ENCODE measurements around the gene TGM1.
A peak's percentile ranks its signal among the peaks of the same experiment; 100 is the strongest.

TGM1 gene

DNA sequence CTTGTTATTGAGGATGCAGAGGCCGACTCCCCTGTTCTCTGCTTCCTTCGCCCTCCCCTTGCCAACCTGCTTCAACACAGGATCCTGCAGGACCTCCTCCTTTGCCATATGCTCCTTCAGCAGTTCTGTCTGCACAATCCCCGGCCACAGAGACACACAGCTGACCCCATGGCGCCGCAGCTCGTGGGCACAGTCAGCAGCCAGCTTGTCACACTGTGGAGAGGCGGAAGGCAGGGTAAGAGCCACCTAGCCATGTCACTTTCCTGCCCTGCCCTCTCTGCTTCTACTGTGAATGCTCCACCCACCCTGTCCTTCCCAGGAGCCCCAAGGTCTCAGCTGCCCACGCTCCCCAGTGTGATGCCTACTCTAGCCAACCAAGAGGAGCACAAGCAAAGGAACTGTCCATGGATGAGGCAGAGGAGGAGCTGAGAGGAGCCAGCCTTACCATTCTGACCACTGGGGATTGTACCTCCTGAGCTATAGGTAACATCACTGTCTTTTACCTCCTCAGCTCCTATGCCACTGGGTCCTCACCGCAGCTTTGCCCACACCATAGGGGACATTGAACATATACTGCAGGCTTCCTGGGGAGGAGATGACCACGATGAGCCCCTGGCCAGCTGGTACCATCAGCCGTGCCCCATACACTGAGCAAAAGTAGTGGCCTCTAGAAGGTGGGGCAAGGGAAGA is 29.3 kb upstream of the TGM1 start:
- DNase-seq (ENCODE audit: low read depth): no peak

DNA sequence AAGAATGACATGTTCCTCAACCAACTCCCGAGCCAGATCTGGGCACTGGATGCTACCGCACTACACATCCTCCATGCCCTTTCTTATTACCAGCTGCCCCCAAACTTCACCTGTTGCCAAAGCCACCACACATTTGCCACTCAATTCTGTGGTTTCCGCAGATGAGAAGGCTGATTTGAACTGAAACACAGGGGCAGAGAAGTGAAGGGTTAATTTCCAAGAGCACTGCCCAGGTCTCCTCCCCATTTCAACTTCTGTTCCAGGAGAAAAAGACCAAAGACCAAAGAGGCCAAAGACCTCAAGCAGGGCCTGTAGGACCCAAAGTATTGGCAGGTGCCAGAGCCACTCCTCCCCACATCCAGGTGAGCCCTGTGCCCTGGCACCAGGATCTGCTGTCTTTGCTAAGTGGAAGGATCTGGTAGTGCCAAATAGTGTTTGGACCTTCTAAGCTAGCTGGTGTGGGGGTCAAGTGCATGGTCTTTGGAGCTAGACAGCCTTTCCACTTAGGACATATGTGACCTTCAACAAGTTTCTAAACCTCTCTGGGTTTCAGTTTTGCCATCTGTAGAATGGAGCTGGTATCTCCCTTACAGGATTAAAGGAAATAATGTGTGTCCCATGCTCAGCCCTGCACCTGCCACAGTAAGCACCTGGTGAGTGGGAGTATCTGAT is 28.6 kb upstream of the TGM1 start:
- DNase-seq (ENCODE audit: low read depth): no peak

DNA sequence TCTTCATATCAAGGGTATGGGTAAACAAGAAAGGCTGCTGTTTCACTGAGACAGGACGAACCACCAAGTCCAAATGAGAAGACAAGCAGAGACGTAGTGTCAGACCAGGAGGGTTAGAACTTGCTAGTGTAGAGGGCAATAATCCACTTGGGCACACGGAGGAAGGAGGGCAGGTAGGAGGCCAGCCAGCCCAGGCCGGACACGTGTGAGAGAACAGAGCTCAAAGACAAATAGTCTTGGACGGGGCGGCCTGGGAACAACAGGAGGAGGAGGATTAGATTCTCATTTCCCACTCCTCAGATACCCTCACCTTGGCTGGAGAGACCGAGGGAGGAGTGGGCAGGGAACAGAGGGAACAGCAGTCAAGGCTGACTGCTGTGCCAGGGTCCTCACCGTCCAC is 27.8 kb upstream of the TGM1 start:
- no peak for DNase-seq (ENCODE audit: low read depth)

DNA sequence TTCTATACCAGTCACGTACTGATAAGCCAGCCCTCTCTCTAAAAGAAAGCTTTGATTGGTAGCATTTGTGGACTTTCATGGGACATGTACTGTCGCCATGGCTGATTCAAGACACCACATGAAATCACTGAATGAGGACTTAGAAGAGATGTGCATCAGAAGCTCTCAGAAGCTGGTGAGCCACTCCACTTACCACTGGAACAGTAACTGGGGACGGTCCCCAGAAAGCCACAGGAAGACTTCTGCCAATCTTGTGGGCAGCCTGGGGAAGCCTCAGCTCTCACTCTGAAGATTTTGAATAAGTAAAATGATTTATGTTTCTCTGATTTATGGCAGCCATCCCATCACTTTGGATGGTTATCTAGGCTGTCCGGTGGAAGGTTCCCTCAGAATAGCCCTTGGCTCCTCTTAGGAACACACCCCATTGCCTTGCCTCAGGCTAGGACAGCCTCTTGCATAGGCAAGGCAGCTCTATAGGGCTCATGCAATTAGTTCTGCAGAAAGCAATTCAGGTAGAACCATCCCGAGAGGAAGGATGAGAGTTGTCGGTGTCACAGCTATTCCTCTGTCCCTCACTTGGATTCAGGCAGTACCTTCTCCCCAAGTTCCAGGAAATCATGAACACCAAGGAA is 26.8 kb upstream of the TGM1 start:
- no peak for DNase-seq (ENCODE audit: low read depth)

DNA sequence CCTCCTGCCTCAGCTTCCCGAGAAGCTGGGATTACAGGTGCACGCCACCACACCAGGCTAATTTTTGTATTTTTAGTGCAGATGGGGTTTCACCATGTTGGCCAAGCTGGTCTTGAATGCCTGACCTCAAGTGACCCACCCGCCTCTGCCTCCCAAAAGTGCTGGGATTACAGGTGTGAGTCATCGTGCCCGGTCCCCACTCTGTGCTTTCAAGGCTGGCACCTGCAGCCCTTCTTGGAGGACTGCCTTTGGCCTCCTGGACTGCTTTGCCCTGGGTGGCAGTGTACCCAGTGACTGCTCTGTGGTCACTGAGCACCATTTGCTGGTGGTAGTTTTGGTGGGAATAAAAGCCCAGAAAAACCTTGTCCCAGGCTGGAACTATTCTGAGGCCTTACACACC is 24.0 kb upstream of the TGM1 start:
- DNase-seq (ENCODE audit: low read depth): no peak

DNA sequence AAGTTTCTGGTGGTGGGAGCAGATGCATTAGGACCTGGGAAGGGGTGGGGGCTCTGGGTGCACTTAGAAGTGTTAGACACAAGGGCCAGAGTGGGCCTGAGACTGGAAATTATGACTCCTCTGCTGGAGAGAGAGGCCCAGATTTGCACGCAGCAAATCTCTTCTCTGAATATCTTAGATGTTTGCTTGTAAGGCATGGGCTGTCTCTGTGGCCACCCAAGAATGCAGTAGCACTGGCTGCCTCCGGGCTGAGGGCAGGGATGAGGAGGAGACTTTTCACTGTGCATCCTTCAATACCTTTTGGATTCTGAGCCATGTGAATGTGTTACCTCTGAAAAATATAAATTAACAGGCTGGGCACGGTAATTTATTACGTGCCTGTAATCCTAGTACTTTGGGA is 22.4 kb upstream of the TGM1 start:
- DNase-seq (ENCODE audit: low read depth): no peak

DNA sequence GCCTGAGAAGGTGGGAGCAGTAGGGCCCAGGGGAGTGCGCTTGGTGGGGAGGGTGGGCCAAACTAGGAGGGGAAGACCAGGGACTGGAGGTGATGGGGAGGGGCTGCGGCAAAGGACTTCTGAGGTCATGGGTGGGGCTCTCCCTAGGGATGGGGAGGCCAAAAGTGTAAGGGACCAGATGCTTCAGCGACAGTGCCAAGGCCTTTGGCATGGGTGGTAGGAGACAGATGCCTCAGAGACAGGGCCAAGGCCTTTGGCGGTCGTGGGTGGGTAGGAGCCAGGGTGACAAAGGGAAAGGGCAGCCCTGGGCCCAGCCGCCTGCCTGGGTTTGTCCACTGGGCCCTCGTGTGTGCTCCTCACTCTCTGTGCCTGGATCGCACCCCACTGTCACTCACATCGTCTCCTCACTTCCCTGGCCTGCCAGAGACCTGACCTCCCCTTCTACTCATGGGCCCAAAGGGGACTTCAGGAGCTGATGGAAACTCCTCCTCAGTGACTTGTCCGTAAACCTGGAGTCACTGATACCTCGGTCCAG is 21.6 kb upstream of the TGM1 start:
- no peak for DNase-seq (ENCODE audit: low read depth)

DNA sequence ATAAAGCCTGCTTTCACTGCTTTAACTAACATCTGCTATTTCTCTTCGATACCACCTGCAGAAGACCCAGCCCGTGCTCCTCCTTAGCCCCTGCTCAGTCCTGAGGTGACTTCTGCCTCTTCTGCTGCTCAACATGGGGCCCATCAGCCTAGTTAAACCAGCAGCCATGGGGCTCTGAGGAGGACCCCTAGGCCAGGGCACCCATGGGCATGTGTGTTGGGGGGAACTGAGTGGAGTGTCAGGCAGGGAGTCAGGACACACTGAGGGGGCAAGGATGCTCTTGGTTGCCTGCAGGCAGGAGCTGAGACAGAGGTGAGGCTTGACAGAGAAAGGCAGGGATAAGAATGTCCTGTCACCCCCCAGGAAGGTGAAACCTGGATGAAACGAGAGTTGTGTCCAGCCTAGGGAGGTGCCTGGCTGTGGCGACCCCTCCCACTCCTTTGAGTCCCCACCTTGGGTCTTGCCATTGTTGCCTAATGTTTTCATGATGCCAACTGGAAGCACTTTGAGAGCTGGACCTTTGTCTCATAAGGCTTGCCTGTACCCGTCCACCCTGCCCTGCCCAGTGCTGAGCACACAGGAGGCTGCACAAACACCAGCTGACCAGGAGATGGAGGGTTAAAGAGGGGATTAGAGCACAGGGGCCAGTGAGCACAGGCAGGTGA is 21.0 kb upstream of the TGM1 start:
- DNase-seq (ENCODE audit: low read depth): no peak

DNA sequence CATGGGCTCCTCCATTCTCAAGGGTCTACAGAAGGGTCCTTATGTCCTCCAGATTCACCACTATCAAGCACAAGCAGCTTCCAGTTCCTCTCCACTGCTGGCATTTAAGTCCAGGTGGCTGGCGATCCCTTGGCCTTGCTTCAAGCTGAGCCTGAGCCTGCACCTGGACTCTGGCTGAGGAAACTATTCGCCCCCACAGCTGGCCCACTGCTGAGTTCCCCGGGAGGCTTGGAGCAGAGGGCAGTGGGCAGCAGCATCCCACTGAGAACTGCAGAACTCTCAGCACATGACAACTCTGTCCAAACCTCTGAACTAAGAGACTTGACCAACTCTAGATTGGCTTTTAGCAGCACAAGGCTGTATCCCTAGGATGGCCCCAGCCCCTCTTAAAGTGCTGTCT is 19.8 kb upstream of the TGM1 start:
- no peak for DNase-seq (ENCODE audit: low read depth)

DNA sequence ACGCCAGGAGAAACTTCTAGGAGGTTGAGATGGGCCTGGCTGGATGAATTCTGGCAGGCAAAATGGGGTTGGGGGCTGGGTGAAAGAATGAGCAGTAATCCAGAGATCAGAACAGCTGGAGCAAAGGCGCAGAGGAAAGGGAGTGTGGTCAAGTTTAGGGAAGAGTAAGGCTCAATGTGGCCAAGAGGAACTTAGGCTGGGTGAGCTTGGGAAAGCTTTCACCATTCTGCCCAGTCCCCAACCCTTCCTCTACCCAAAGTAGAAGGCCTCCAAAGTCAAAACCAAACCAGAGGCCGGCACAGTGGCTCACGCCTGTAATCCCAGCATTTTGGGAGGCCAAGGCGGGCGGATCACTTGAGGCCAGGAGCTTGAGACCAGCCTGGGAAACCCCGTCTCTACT is 18.7 kb upstream of the TGM1 start:
- DNase-seq (ENCODE audit: low read depth): no peak

DNA sequence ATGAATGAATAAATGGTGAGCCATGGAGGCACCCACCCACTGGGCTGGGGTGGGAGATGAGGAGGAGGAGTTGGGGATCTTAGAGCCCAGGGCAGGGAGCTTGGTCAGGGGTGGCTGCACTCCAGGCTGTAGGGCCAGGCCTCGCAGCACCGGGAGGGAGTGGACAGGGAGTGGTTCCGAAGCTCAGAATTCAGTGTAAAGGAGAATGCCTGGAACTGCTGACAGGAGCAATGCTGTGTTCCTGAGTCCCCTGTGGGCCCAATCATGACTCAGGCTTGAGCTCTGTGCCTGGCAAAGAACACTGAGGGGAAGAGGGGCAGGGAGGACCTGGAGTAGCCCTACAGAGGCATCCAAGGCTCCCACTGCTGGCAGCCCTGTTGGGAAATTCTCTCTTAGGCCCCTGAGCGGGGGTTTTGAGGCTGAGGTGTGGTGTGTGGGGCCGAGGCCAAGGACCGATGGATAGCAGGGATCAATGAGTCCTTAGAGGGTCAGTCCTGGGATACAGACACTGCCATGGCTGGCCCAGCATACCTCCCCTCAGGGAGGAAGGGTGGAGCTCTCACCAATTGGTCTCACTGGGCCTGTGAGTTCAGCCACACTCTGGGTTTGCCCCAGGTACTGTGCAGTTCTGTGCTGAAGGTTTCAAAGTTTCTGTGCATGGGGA is 18.0 kb upstream of the TGM1 start:
- DNase-seq (ENCODE audit: low read depth): no peak

DNA sequence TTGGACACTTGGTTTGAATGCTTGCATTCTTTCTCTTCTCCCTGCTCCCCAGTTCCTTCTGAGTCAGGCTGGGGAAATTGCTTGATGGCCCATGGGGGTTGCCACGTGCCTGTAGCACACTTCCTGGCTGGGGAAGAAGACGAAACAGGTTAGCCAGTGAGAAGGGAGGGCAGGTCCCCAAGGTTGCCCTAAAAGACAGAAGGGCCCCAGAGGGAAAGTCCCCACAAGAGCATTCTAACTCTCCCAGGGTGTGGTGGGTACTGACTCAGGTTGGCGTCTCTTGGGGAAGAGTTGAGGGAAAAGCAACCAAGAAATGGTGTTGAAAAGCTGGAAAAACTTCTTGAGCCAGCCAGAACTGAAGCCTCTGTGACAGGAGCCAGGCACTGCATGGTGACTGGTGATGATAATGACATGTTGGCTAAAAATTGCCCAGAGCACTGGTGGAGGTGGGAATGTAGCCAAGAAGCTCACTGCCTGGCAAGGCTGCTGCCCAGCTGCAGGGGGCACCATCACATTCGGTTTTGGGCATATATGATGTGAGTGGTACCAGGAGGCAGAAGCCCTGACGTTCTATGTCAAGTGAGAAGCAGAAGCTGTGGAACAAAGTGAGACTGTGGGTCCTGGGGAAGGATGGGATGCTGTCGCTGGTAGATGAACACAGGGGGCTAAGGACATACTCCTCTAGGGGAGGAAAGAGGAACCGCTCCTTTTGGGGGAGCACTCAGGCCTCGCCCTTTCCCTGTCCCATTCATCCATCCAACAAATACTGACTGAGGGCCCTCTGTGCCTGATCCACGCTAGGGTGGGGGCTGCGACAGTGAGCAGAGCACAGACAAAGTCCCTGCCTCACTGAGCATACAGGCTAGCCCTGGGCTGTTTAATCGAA is 16.6 kb upstream of the TGM1 start:
- DNase-seq (ENCODE audit: low read depth): peak; percentile 50

DNA sequence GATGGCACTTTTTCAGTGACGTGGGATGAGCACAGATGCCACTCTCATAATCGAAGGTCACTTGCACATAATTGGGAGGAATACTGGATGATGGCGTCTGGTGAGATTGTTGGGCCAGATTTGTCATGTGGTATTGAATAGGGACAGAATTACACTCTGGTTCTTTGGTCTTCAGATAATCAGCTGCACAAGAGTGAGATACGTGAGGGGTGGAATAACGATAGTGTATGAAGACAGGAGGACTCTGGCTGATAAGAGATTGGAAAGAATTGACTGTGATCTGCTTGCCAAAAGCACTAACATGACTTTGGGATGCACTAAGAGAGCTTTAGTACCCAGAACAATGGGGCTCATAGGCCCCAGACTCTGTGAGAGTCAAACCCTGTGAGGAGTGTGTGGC is 15.4 kb upstream of the TGM1 start:
- DNase-seq (ENCODE audit: low read depth): no peak

DNA sequence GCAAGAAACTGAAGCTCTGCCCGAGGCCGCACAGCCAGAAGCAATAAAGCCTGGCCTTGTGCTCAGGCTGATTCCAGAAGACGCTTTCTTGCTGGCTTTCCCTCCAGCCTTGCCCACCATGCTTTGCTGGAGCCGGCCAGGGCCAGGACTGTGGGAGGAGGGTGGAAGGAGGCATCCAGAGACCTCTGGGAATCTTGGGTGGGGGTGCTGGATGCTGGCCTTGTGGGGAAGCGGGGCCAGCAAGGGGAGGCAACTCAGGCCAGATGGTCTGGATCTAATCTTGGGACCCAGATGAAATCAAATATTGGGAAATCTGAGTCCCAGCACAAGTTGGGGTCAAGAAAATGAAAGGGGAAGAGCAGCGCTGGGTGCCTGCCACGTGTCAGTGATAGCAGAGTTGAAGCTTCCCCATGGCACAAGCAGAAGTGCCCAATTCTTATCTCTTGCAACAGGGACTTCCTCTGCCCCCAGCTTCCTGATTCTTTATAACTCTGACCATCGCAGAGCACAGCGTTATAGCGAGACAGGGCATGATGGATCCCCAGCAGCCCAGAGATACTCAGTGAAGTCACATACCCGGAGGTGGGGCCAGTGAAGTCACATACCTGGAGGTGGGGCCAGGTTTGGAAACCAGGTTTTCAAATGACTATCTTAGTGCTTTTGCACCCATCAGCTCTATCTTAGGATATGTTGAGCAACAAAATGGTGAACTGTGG is 14.8 kb upstream of the TGM1 start:
- DNase-seq (ENCODE audit: low read depth): no peak

DNA sequence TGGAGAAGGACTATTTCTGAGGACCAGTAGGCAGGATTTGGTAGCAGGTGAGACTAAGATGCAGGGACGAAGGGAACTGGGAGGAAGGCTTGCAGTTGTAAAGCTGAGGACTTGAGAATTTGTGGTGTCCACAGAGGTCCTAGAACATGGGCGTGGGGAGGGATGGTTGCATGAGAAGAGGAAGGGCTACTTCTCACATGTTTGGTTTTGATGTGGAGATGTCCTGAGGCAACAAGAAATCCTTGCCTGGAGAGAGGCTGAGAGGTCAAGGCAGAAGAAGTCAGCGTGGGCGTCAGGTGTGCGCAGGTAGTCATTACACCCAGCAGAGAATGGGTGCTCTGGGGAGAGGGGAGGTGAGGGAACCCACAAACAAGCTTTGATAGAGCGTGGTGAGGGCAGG is 14.1 kb upstream of the TGM1 start:
- DNase-seq (ENCODE audit: low read depth): no peak

DNA sequence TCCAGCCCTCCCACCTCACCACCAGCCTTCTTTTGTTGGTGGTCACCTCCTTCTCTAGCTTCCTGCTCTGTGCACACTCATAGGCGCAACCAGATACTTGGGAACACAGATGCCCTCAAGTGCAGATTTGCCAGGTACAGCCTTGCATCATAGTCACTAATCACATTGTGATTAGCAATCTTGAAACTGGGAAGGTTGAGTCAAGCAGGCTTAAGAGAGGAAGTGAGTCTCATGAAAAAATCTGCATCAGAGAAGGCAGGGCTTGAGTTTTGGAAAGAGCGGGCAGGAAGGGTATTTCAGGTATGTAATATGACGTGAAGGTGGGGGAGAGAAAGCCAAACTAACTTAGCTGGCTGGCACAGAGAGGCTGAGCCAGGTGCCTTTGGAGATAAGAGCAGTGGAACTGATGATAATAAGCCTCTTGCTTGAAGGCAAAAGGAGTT is 11.1 kb upstream of the TGM1 start:
- DNase-seq (ENCODE audit: low read depth): peak; percentile 62

DNA sequence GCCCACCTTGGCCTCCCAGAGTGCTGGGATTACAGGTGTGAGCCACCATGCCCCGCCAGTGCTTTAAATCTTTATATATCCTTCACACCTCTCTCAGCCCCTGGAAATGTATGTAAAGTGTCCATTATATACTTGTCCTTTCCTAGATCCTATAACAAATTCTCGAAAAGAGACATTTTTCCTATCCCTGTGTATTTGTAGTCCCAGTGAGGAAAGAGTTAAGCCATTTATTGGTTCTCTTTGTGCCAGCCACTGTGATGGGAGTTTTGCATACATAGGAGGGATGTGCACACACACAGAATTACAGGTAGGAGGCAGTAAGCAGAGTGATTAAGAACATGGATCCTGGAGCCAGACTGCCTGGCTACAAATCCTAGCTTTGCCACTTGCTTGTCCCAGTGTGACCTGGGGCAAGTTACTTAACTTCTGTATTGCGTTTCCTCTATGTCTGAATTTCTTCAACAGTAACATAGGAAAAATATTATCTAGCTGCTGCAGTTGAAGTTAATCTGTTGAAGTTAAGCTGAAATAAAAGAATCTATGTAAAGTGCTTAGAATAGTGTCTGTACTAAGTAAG is 10.5 kb upstream of the TGM1 start:
- no peak for DNase-seq (ENCODE audit: low read depth)

DNA sequence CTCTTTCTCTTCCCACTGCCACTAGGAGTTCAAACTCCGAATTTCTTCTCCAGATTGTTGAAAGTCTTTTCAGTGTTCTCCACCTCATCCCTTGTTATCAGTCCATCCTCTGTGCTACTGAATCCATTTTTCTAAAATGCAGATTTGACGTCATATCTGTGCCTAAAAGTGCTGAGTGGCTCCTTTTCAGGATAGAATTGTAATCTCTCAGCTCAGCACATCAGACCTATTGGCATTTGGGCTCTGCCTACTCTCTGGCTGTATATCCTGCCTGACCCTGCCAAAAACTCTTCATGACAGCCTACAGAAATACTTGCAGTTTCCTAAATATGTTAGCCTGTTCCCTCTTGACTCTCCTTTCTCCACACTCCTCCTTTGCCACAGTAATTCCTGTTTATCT is 9.5 kb upstream of the TGM1 start:
- no peak for DNase-seq (ENCODE audit: low read depth)

DNA sequence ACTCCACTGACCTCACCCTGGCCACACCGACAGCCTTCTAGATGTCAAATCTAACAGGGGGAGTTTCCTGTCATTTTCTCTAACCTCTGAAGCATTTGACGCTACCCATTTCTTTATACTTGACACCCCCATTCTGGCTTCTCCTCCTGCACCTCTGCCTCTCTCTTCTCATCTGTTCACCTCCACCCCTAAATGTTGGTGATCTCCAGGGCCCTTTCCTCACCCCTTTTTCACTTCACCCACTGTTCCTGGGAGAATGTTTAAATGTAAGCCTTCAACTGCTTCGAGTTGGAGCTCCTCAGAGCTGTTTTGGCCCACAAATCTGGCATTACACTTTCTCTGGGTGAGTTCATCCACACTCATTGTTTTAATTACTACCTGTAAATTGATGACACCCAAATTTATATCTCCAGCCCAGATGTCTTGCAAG is 8.9 kb upstream of the TGM1 start:
- DNase-seq (ENCODE audit: low read depth): no peak
